Measurements from ENCODE around the gene MON2. TPM values are rescaled to one million over a fixed set of nuclear protein-coding genes. Genes with fewer than 3 reads are reported as not detected.

MON2 gene
- total and polyA plus RNA-seq, 2 of the 8 experiments (the other 6 are each of a cell fraction or from before 2014, with no cell fraction given): 3.8 to 21.8 TPM

DNA sequence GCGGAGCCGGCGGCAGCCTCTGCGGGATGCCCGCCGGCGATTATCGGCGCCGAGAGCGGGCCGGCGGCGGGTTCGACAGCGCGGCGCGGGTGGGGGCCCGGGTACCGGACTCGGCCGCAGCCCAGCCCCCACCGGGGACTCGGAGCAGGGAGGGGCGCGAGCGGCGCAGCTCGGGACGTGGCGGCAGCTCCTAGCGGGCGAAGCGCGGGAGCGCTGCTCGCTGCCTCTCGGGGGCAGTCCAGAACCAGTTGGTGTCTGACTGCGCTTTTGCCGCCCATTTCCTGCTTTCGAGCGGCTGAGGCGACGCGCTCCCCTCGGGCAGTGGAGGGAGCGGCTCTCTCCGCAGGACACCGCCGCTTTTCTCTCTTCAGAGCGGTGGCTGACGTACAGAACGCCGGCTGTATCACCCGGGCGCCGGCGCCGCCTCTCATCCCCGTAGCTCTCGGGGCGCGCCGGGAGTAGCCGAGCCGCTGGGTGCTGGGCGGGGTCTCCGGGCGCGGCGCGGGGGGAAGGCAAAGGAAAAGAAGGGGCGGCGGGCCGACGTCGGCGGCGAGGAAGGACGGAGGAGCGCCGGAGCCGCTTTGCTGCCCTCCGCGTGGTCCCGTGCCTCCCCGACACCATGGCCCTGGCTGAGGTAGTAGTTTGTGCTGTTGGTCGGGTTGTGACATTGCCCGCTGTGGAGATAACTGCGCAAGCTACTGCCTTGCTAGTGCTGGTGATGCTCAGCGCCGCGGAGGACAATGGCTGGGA is 136.6 kb downstream of the MON2 start:
- WGBS, 2 experiments (ENCODE audit: extremely low coverage in 1 of 2, insufficient coverage in 1 of 2, insufficient read length in 1 of 2, insufficient replicate concordance in 2 of 2, low coverage in 1 of 2, low lambda C conversion rate in 2 of 2, missing lambda C conversion rate in 1 of 2): 1% methylated on average over 50 of the region's 94 CpGs; no CpG with 5 or more reads in 1 of the 2 experiments
- Histone ChIP-seq H4K20me1 (replicated peaks in 1 of 2; ENCODE audit: control insufficient read depth in 1 of 2, insufficient read depth in 2 of 2, low read length in 2 of 2) (peaks cover 4 to 6% of the 10 kb centered on the region in 2 experiments), H3K79me2 (ENCODE audit: control insufficient read depth in 1 of 2, insufficient read depth in 2 of 2, low read length in 2 of 2) (peaks cover 0 to 45% of the 10 kb centered on the region in 2 experiments; a peak in 3 of 4 replicates), H2BK15ac (ENCODE audit: low read length) (peak overlapping the region; percentile 81; the same call in 1 of the 2 replicates), H3K27me3 (replicated peaks in 1 of 4; ENCODE audit: control insufficient read depth in 3 of 4, extremely low read depth in 1 of 4, insufficient read depth in 3 of 4, low read length in 3 of 4) (no peaks in the 10 kb centered on the region), H3K4ac (replicated peaks; ENCODE audit: insufficient read length, low read depth, low read length) (peak overlapping the region; percentile 85), H3K79me1 (ENCODE audit: low read depth, low read length) (no peaks in the 10 kb centered on the region), H2BK20ac (ENCODE audit: low read length) (no peak overlapping the region), H2BK5ac (ENCODE audit: low read depth, low read length) (peak overlapping the region; percentile 96), H3K23me2 (ENCODE audit: low read depth, low read length) (no peaks in the 10 kb centered on the region), H4K5ac (ENCODE audit: insufficient read length, low read depth, low read length) (peak overlapping the region; percentile 94), H2BK12ac (ENCODE audit: low read depth, low read length) (no peak overlapping the region; the same call in 1 of the 2 replicates), H3K27ac (ENCODE audit: low read depth, low read length) (peak overlapping the region; percentile 99), H3K18ac (ENCODE audit: extremely low read depth, low read length) (peak overlapping the region; percentile 95), H3K4me3 (ENCODE audit: extremely low read depth in 1 of 4, insufficient read depth in 2 of 4, low read depth in 3 of 4, low read length in 4 of 4) (peak overlapping the region; percentile 72 to 79 (median 73)), H2AK5ac (ENCODE audit: low read depth, low read length) (no peak overlapping the region), H3K4me1 (replicated peaks in 1 of 4; ENCODE audit: control insufficient read depth in 3 of 4, insufficient read depth in 4 of 4, low read length in 3 of 4) (peaks cover 0 to 6% (median 4%) of the 10 kb centered on the region in 4 experiments; a peak in 5 of 7 replicates), H3K9me3 (ENCODE audit: insufficient read depth in 2 of 2, low read depth in 1 of 2, low read length in 1 of 2) (no peaks in the 10 kb centered on the region), H4K91ac (replicated peaks; ENCODE audit: insufficient read length, low read length) (peak overlapping the region; percentile 94), H3K36me3 (ENCODE audit: control insufficient read depth in 2 of 4, insufficient read depth in 4 of 4, low read length in 3 of 4) (no peaks in the 10 kb centered on the region), H3K4me2 (ENCODE audit: insufficient read depth in 1 of 2, low read depth in 2 of 2, low read length in 2 of 2) (peak overlapping the region; percentile 66 to 80), H2AFZ (ENCODE audit: low read length) (peak overlapping the region; percentile 14; the same call in 1 of the 2 replicates), H4K8ac (ENCODE audit: extremely low read depth, insufficient read depth, low read length) (peak overlapping the region; percentile 100), H3K9ac (replicated peaks in 1 of 4; ENCODE audit: extremely low read depth in 1 of 4, low read depth in 3 of 4, low read length in 3 of 4) (peak overlapping the region; percentile 90 to 97 (median 94)), H2BK120ac (replicated peaks; ENCODE audit: low read depth, low read length) (peak overlapping the region; percentile 16), H3K56ac (replicated peaks; ENCODE audit: insufficient read length, low read depth, low read length) (peak overlapping the region; percentile 97), H3K23ac (ENCODE audit: insufficient read length) (no peak overlapping the region), H3K14ac (ENCODE audit: insufficient read length) (no peak overlapping the region)
- ChIA-PET CTCF (ENCODE audit: partially characterized antibody) (interaction anchor here (0.9 to 2.9 kb wide), 14 partner anchors 9 to 210 kb away, joined by 3 to 17 read pairs (median 3); partner anchors contain the start of gene MON2), POLR2A (ENCODE audit: partially characterized antibody) (interaction anchor here (0.6 to 3.5 kb wide), 30 partner anchors 10 to 393 kb away, joined by 3 to 27 read pairs (median 4); no protein-coding TSS in a partner anchor)
- FAIRE-seq: no peak
- DNase-seq (ENCODE audit: low read depth in 1 of 2, low spot score in 2 of 2): peak; percentile 44 to 84
- TF ChIP-seq TAF7 (optimal IDR thresholded peaks at IDR 0.05; ENCODE audit: borderline replicate concordance, low read depth, low read length) (no peak), SP1 (IDR thresholded peaks at IDR 0.05; ENCODE audit: low read depth, low read length) (no peak), RBBP5 (IDR thresholded peaks at IDR 0.05; ENCODE audit: borderline replicate concordance, low read depth, low read length) (peak; percentile 55; the same call in 1 of the 2 replicates), NANOG (IDR thresholded peaks at IDR 0.05; ENCODE audit: insufficient read depth, low read depth, low read length, poor library complexity, severe bottlenecking) (no peak), EP300 (IDR thresholded peaks at IDR 0.05; ENCODE audit: borderline replicate concordance in 1 of 2, low read depth in 2 of 2, low read length in 2 of 2) (peak in 1 of 2 experiments; percentile 2; a peak in 1 of 3 replicates), ATF3 (IDR thresholded peaks at IDR 0.05; ENCODE audit: insufficient read depth, low read depth, low read length) (no peak), RFX5 (IDR thresholded peaks at IDR 0.05; ENCODE audit: borderline replicate concordance, low read depth, low read length) (no peak), FOSL1 (IDR thresholded peaks at IDR 0.05; ENCODE audit: insufficient read depth, low read depth, low read length) (no peak)
